Retinal pigment epithelial cell (primary cell): ENCODE results near the gene SATB2.

Experiments
- DNase-seq: peaks from one replicate; pipeline ENCODE4 v3.0.0-alpha.2; 2010; ENCODE audit warnings: low read depth
- H3K4me3 ChIP-seq: 2 replicates; pipeline ENCODE4 v1.5.1; 2011; ENCODE audit warnings: mild to moderate bottlenecking, low read length, control low read depth, moderate library complexity
- CTCF ChIP-seq: conservative IDR thresholded peaks from 2 replicates; pipeline ENCODE4 v1.5.1; 2011; ENCODE audit warnings: low read depth, low read length, control low read depth, inconsistent platforms

The SATB2 gene

GRCh38 chr2:199439542-199439941 lies 18.2 kb downstream of the SATB2 start:
- H3K4me3 ChIP-seq: no peak overlapping the region
- DNase-seq: no peak
- TF ChIP-seq CTCF: no peak

GRCh38 chr2:199439066-199439465 lies 18.7 kb downstream of the SATB2 start:
- H3K4me3 ChIP-seq: no peak overlapping the region
- TF ChIP-seq CTCF: no peak
- no peak for DNase-seq

- DNase-seq: no peak
- H3K4me3 ChIP-seq: no peak overlapping the region
- TF ChIP-seq CTCF: no peak
Observed at GRCh38 chr2:199434555-199434954, 23.2 kb downstream of the SATB2 start.

- DNase-seq: no peak
- no peak for TF ChIP-seq CTCF
Observed at GRCh38 chr2:199433204-199433832, 24.4 kb downstream of the SATB2 start.

GRCh38 chr2:199431746-199432213 lies 26.0 kb downstream of the SATB2 start:
- H3K4me3 ChIP-seq: no peak overlapping the region
- no peak for DNase-seq
- TF ChIP-seq CTCF: no peak

More at GRCh38 chr2:199433204-199433832, 24.4 kb downstream of the SATB2 start:
- H3K4me3 ChIP-seq: no peak overlapping the region

- H3K4me3 ChIP-seq: no peak overlapping the region
- DNase-seq: no peak
- no peak for TF ChIP-seq CTCF
Observed at GRCh38 chr2:199430214-199430613, 27.5 kb downstream of the SATB2 start.

- no peak for TF ChIP-seq CTCF
- H3K4me3 ChIP-seq: no peak overlapping the region
- no peak for DNase-seq
Observed at GRCh38 chr2:199428291-199428690, 29.4 kb downstream of the SATB2 start.
